Measurements from ENCODE around the gene TMUB1. TPM values are rescaled to one million over a fixed set of nuclear protein-coding genes. Genes with fewer than 3 reads are reported as not detected.

The TMUB1 gene
- total RNA-seq, 1 donor from 2014 or later = 30.1 TPM

DNA sequence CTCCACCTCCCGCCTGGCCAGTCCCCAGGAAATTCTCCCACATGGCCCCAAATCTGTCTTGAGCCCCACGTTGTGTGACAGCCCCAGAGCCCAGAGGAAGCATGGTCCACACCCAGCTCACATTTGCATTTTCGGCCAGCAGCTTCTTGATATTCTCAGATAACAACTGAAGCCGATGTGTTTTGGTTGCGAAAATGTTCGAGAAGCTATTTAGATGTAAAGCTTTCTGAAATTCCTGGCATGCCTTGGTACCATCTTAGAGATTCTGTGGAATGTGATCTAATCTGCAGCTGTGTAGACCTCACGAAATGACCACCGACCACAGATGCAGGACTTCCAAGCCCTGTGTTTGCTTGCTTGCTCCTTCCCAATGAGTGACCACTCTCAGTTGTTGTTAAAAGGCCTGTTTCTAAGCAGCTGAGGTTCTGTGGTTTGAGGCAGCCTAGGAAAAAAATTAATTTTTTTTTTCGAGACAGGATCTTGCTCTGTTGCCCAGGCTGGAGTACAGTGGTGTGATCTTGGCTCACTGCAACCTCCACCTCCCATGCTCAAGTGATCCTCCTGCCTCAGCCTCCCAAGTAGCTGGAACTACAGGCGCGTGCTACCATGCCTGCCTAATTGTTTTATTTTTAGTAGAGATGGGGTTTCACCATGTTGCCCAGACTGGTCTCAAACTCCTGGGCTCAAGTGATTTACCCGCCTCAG, 15.1 kb downstream of the TMUB1 start:
- TF ChIP-seq CTCF (IDR thresholded peaks at IDR 0.05; ENCODE audit: borderline replicate concordance) = no peak
- no peak for DNase-seq
- intact Hi-C loops (cut with micrococcal nuclease) = no loop called here
- H3K9me3 ChIP-seq (replicated peaks) = no peaks in the 10 kb centered on the region
- H3K4me3 ChIP-seq = no peak overlapping the region
- H3K4me1 ChIP-seq = peaks cover 16% of the 10 kb centered on the region
- H3K36me3 ChIP-seq = peaks cover 91% of the 10 kb centered on the region
- no peaks in the 10 kb centered on the region for H3K27me3 ChIP-seq (ENCODE audit: low read depth)
- H3K27ac ChIP-seq (replicated peaks) = no peak overlapping the region

- no peak for DNase-seq
- Histone ChIP-seq H3K36me3 (peaks cover 73% of the 10 kb centered on the region), H3K4me3 (no peak overlapping the region), H3K27me3 (ENCODE audit: low read depth) (no peaks in the 10 kb centered on the region), H3K9me3 (replicated peaks) (no peaks in the 10 kb centered on the region), H3K27ac (replicated peaks) (no peak overlapping the region), H3K4me1 (peaks cover 34% of the 10 kb centered on the region)
- intact Hi-C loops (cut with micrococcal nuclease) = no loop called here
- TF ChIP-seq CTCF (IDR thresholded peaks at IDR 0.05; ENCODE audit: borderline replicate concordance) = no peak
Observed at GRCh38 chr7:151066273-151066974, 16.9 kb downstream of the TMUB1 start.

GRCh38 chr7:151065516-151065915, 17.8 kb downstream of the TMUB1 start:
- TF ChIP-seq CTCF (IDR thresholded peaks at IDR 0.05; ENCODE audit: borderline replicate concordance) = no peak
- intact Hi-C loops (cut with micrococcal nuclease) = no loop called here
- H3K4me1 ChIP-seq = peaks cover 43% of the 10 kb centered on the region

GRCh38 chr7:151064993-151065392, 18.3 kb downstream of the TMUB1 start:
- H3K9me3 ChIP-seq (replicated peaks) = no peaks in the 10 kb centered on the region
- peaks cover 59% of the 10 kb centered on the region for H3K36me3 ChIP-seq
- no peak overlapping the region for H3K4me3 ChIP-seq
- peaks cover 48% of the 10 kb centered on the region for H3K4me1 ChIP-seq
- DNase-seq = no peak
- H3K27me3 ChIP-seq (ENCODE audit: low read depth) = no peaks in the 10 kb centered on the region
- intact Hi-C loops (cut with micrococcal nuclease) = no loop called here
- no peak overlapping the region for H3K27ac ChIP-seq (replicated peaks)
- no peak for TF ChIP-seq CTCF (IDR thresholded peaks at IDR 0.05; ENCODE audit: borderline replicate concordance)

More at GRCh38 chr7:151065516-151065915, 17.8 kb downstream of the TMUB1 start:
- Histone ChIP-seq H3K9me3 (replicated peaks) (no peaks in the 10 kb centered on the region), H3K27me3 (ENCODE audit: low read depth) (no peaks in the 10 kb centered on the region), H3K27ac (replicated peaks) (no peak overlapping the region), H3K4me3 (no peak overlapping the region), H3K36me3 (peaks cover 64% of the 10 kb centered on the region)
- no peak for DNase-seq

DNA sequence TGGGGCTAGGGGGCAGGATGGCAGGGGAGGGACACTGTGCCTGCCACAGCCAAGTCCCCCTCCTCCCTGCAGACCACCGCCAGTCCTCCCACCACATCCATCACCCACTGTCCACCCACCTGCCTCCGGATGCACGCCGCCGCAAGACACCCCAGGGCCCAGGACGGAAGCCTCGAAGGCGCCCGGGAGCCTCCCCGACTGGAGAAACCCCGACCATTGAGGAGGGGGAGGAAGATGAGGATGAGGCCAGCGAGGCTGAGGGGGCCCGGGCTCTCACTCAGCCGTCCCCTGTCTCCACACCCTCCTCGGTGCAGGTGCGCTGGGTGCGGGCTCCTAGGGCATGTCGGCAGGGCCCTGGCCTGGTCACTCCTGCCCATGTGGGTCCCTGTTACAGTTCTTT, 18.8 kb downstream of the TMUB1 start:
- intact Hi-C loops (cut with micrococcal nuclease) = no loop called here
- Histone ChIP-seq H3K36me3 (peaks cover 54% of the 10 kb centered on the region), H3K4me1 (peaks cover 54% of the 10 kb centered on the region), H3K27me3 (ENCODE audit: low read depth) (no peaks in the 10 kb centered on the region), H3K9me3 (replicated peaks) (no peaks in the 10 kb centered on the region), H3K4me3 (no peak overlapping the region), H3K27ac (replicated peaks) (no peak overlapping the region)
- DNase-seq = no peak
- no peak for TF ChIP-seq CTCF (IDR thresholded peaks at IDR 0.05; ENCODE audit: borderline replicate concordance)

All from left ventricle myocardium inferior (tissue), 1 donor.